DMS153 (cell line): ENCODE measurements around the gene SELPLG.
"Not testable (repeated sequence)": the region's sequence is repeated elsewhere in the genome, so short reads cannot be mapped to it uniquely, and the experiment has no call there.

Source experiments
- DNase-seq: peaks from one replicate; lab custom pipeline; 2025; lab: John Stamatoyannopoulos, UW

The SELPLG gene

GRCh38 chr12:108638141-108638827 lies 4.6 kb upstream of the SELPLG start:
- DNase-seq: no peak

- no peak for DNase-seq
These were observed 3.7 kb upstream of the SELPLG start for GRCh38 chr12:108637222-108637971.

- no peak for DNase-seq
These were observed 2.5 kb upstream of the SELPLG start for GRCh38 chr12:108635997-108636808.

GRCh38 chr12:108635201-108635996 lies 1.7 kb upstream of the SELPLG start:
- no peak for DNase-seq

DNA sequence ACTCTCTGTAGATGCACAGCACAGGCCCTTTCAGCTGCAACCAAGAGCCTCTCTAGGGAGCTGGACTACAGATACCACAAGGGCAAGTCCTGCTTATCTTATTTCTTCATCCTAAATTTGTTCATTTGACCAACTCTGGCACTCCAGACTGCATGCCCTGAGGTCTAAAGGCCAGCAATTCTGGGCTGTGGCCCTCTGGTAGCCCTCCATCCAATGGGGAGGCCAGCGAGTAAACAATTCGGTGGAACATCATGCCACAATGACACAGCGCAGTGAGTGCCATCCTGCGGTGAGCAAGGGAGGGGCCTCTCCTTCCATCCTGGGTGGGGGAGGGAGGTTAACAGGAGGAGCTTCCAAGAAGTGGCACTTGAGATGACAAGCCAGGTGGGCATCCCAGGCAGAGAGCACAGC lies 652 bp upstream of the SELPLG start:
- DNase-seq: peak; percentile 7

- DNase-seq: no peak
These were observed 587 bp downstream of the SELPLG start for GRCh38 chr12:108633081-108633533.

- not testable (repeated sequence) for DNase-seq
These were observed 2.4 kb downstream of the SELPLG start for GRCh38 chr12:108631261-108631660.

- DNase-seq: no peak
These were observed 3.0 kb downstream of the SELPLG start for GRCh38 chr12:108630481-108631207.

- DNase-seq: no peak
These were observed 3.7 kb downstream of the SELPLG start for GRCh38 chr12:108629824-108630476.

DNA sequence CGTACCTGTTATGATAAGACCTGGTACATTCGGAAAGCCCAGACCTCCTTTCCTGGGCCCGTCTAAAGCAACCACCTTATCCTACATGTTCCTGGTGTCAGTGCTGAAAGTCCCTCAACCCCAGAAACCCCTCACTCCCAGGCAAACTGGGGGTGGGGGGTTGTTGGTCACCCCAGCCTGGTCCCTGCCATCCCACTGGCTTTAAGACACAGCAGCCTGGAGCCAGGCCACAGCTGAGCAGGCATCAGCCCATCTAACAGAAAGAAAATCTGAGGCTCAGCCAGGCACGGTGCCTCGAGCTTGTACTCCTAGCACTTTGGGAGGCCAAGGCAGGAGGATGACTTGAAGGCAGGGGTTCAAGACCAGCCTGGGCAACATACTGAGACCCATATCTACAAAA lies 4.5 kb downstream of the SELPLG start:
- no peak for DNase-seq

DNA sequence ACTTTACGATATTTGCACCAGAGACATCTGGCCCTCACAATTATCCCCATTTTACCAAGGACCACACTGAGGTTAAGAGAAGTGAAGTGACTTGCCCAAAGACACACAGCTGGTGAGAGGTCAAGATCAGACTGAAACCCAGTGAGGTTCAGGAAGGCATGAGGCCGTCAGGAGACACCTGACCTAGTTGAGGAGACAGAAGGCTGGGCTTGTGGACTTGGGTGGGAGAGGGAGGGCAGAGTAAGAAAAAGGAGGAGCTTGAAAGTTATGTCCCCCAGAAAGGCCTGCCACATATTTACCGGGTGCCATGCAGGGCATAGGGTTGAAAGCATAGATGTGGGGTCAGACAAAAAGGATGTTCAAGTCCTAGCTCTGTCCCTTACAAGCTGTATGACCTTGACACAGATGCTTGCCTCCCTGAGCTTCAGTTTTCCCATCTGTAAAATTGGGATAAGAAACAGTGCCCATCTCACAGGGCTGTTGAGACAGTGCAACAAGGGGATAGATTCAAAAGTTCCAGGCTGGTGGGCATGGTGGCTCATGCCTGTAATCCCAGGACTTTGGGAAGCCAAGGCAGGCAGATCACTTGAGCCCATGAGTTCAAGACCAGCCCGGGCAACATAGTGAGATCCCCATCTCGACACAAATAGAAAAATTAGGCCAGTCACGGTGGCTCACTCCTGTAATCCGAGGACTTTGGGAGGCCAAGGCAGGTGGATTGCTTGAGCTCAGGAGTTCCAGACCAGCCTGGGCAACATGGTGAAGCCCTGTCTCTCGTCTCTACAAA lies 6.4 kb downstream of the SELPLG start:
- no peak for DNase-seq

DNA sequence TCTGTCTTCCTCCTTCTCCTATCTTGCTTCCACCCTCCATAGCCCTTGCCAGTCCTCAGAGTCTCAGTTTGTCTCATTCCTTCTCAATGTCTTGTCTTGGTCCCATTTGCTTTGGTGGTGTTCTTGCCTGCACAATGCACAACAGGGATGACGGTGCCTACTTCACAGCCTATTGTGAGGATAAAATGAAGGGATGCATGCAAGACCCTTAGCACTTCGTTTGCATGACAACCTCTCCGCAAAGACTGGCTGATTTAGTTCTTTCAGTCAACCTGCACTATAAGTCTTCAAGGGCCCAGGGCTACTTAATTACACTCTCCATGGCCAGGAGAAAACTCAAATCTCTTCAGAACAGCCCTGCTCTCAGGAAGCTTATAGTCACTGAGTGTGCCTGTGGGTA lies 8.5 kb downstream of the SELPLG start:
- DNase-seq: no peak

GRCh38 chr12:108623577-108623976 lies 10.1 kb downstream of the SELPLG start:
- no peak for DNase-seq

DNA sequence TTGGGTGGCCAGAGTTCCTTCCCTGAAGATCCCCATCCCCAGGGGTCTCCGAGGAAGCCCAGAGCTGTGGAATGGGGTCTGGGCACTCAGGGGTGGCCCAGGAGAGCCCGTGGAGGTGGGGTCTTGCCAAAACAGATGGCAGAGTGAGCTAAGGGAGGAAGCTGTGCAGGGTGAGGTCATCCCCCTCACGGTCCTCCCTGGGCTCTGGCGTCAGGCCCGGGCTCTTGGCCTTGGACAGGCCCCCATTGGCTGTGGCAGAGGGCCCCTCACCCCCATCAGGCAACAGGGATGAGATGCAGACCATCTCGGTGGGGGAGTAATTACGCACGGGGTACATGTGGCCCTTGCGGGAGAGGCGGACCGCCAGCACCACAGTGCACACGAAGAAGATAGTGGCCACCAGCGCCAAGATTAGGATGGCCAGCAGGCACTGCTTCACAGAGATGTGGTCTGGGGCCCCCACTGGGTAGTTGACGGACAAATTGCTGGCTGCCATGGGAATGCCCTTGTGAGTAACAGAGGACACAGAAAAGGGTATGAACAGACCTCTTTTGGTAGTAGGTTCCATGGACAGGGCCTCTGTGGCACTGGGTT lies 10.7 kb downstream of the SELPLG start:
- DNase-seq: no peak

DNA sequence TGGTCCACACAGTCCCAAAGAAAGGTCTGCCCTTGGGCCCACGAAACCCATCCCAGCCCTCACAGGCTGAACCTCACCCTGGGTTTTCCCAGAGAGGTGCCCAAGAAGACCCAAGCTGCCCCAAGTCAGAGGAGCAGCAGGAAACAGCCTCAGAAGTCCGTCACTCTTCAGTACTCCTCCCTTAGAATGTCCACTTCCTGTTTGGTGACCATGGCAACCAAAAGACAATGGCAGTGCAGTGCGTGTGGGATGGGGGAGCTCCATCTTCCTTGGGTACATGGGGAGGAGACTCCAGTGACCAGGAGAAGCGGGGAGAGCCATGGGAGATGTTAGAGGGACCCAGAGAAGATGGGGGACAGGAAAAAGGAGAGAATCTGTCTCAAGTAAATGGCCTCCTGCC lies 11.3 kb downstream of the SELPLG start:
- peak; percentile 84 for DNase-seq

GRCh38 chr12:108621161-108621560 lies 12.5 kb downstream of the SELPLG start:
- DNase-seq: no peak

DNA sequence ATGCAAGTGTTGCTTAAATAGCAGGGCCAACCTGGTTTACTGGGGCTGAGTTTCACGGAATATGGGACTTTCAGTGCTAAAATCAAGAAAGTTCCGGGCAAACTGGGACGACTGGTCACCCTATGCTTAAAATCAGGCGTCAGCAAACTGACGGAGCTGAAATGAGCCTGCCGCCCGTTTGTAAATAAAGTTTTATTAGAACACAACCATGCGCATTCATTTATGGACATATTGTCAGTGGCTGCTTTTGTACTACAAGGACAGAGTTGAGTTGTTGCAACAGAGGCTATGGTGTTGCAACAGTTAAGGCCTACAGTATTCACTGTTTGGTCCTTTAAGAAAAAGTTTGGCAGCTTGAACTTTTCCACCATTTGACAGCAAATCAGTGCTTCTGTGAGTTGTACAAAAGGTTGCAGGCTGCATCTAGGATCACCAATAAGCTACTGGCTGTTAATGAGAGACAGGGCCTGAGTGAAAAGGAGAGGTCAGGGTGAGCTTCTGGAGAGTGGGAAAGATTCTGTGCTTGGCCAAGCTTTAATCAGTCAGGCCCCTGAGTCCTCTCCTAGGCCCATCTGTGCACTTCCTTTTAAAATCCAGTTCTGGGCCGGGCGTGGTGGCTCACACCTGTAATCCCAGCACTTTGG lies 13.3 kb downstream of the SELPLG start:
- DNase-seq: no peak

- DNase-seq: no peak
These were observed 14.1 kb downstream of the SELPLG start for GRCh38 chr12:108619369-108620160.
